CD4-positive, alpha-beta T cell treated with Interleukin-10 for 1 hour (primary cell): ENCODE results near the gene GRM1.

Experiments
- DNase-seq: peaks from one replicate; pipeline ENCODE4 v3.0.0-alpha.2; 2020

Gene GRM1

DNA sequence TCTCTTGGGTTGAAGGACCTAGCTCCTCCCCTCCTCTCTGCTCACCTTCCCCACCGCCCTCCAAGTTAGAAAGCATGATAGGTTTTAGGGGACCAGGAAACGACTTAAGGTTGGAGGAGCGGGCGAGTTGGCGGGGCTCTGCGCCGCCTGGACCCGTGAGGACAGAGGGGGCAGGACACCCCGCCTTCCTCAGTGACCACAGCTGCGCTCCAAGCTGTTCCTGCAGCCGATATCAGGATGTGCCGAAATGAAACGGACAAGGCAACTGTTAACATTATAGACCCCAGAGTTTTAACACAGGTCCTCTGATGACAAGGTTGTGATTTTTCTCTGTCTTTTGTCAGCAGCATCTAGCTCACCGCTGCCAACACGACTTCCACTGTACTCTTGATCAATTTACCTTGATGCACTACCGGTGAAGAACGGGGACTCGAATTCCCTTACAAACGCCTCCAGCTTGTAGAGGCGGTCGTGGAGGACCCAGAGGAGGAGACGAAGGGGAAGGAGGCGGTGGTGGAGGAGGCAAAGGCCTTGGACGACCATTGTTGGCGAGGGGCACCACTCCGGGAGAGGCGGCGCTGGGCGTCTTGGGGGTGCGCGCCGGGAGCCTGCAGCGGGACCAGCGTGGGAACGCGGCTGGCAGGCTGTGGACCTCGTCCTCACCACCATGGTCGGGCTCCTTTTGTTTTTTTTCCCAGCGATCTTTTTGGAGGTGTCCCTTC is at the start of gene GRM1:
Gene GRM1 (plus strand): TSS at position 212 of the 722 bp plus-strand sequence. CDS start 456 bp downstream, at position 668.
- no peak for DNase-seq

DNA sequence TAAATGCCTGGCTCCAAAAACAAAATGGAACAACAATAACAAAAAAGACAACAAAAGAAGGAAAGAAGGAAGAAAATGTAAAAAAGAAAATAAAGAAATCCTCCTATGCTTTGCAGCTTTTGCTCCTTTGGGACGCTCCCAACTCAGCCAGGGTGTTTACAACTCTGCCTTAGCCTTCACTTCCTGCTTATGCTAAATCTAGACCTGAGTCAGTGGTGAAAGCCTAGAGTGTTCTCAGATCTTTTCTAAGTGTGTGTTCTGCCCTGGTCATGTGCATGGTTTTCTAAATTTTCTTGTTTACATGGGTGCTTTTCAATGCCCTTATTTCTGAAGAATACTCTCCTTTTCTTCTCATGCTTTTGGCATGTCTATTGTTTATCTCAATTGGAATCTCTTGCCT is 19.5 kb upstream of the GRM1 start:
- DNase-seq, result no peak

DNA sequence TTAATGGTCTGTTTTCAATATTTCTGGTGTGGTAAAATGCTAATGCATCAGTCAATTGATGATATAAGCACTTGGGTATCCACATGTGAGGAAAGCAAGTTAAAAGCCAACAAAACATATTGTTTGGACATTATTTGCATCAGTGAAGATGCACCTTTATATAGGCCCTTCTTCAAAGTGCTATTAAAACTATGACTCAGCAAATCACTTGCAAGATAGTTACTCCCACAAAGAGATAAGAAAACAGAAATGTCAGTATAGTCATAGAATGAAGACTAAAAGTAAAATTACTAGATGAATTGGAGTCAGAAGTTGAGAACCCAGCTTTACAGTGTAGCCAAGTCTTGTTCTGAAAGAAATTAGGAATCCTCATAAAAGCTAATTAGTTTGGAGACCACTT is 14.6 kb upstream of the GRM1 start:
- DNase-seq, result no peak

DNA sequence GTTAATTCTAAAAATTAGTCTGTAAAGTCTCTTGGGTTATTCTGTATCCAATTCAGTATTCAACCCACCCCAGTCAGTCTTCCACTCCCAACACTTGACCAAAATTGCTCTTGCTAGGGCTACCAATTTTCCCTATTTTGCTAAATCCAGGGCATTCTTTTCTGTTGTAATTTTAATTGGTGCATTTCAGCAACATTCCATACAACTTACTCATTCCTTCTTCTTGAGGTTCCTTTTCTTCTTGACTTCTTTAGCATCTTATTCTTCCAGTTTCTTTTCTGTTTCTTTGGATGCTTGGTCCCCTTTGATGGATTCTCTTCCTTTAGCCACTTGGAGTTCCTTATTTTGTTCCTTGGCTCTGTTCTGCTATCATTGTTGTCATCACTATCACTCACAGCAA is 11.2 kb upstream of the GRM1 start:
- no peak for DNase-seq

DNA sequence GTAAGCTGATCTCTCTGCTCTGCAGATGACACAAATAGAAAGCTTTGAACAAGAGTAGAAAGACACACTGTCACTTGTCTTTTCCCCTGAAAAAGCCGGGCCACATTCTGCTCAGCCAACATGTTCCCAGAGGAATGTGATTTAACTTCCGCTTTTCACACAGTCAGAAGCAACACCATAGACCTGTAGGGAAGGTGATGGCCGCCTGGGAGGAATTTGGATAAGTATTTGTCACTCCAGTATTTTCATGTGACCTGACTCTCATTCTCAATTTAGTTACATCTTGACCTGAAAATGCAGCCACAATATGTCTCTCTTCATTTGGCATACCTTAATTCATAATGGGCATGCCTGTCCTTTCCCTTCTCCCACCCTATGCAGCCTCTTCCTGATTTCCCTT is 2.0 kb upstream of the GRM1 start:
- no peak for DNase-seq

DNA sequence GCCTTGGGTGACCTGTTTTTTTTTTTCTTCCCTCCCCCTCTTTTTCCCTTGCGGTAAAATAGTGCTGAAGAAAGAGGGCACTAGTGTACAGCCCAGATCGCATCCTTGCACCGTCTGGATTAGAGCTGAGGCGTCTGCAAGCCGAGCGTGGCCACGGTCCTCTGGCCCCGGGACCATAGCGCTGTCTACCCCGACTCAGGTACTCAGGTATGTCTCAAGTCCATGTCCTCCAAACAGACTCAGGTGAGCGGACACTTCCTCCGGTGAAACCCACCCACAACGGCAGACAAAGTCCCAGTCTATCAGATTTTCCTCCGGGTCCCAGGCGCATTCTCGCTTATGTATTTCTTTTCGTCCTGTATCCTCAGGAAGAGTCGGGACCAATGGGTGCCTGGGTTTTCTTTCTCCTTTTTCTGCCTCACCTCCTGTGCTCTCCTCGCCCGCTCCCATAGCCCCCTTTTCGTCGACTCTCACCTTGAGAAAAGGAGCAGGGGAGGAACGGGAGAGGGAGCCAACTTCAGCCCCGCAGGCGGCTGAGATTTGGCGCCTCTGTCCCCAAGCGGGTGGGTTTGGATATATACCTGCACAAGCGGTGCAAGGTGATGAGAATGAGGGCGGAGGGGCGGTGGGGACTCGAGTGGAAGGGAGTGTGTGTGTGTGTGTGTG is 1.1 kb upstream of the GRM1 start:
- no peak for DNase-seq

DNA sequence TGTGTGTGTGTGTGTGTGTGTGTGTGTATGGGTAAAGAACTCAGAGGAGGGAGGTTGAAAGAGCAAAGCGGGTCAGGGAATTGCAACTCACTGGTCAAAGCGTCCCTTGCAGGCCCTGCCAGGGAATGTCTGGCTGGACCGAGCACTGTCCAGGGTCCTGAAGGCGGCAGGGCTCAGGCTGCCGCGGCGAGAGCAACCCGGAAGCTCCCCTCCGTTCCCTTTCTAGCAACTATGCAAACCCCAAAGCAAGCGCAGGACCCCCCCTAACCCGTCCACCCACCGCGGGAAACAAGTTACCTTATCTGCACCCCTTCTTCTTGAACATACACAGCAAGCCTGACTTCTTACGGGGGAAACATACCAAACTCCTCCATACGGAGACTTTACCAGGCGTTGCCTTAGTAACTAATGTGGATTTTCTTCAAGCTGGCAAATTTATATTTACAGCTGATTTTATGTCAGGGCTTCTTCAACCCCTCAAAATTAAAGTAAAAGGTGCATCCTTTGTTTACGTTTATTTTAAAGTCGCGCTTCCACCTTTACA is 538 bp upstream of the GRM1 start:
- peak; percentile 14 for DNase-seq

DNA sequence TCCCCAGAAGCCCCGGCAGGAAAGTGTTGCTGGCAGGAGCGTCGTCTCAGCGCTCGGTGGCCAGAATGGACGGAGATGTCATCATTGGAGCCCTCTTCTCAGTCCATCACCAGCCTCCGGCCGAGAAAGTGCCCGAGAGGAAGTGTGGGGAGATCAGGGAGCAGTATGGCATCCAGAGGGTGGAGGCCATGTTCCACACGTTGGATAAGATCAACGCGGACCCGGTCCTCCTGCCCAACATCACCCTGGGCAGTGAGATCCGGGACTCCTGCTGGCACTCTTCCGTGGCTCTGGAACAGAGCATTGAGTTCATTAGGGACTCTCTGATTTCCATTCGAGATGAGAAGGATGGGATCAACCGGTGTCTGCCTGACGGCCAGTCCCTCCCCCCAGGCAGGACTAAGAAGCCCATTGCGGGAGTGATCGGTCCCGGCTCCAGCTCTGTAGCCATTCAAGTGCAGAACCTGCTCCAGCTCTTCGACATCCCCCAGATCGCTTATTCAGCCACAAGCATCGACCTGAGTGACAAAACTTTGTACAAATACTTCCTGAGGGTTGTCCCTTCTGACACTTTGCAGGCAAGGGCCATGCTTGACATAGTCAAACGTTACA is 817 bp downstream of the GRM1 start:
- no peak for DNase-seq

DNA sequence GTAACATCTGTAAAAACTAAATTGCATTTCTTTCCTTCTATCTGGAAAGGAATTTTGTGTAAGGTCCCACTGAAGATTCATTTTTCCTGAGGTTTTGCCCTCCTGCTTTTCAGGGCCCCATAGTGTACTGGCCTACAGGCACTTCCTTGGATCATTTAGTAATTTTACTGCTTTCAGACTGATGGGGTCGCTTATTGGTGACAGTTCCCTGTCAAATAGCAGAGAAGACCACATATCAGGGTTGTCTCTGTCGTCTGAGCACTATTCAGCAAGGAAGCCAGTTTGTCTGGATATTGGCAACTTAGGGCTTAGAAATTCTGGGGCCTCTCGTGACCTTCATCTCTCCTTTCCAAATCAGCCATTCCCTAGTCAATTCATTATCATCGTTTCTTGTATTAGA is 3.5 kb downstream of the GRM1 start:
- DNase-seq, result no peak

DNA sequence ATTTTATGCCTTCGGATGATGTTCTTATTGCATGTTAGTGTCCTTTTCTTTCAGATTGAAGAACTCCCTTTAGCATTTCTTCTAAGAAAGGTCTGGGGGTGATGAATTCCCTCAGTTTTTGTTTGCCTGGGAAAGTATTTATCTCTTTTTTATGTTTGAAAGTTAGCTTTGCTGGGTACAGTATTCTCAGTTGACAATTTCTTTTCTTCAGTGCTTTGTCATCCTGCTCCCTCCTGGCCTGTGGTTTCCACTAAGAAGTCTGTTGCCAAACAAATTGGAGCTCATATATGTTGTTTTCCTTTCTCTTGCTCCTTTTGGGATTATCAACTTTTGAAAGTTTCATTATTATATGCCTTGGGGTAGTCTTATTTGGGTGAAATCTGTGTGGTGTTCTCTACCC is 11.5 kb downstream of the GRM1 start:
- no peak for DNase-seq

DNA sequence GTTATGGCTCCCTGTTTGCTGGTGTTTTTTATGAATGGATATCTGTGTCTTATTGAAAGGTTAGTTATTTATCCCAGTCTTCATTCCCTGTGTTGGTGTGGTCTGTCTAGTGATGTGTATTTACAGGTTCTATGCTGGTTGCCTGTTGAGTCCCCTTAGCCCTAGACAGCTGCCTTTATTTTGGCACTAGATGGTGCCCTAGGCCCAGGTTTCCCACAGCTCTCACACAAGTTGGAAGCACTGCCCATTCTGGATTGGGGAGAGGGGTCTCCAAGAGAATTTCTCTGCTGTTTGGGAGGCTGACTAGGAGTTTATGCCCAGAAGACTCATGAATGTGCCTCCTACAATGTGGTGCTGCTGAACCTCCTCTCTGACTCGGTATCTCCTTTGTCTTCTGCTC is 12.4 kb downstream of the GRM1 start:
- DNase-seq, result no peak

DNA sequence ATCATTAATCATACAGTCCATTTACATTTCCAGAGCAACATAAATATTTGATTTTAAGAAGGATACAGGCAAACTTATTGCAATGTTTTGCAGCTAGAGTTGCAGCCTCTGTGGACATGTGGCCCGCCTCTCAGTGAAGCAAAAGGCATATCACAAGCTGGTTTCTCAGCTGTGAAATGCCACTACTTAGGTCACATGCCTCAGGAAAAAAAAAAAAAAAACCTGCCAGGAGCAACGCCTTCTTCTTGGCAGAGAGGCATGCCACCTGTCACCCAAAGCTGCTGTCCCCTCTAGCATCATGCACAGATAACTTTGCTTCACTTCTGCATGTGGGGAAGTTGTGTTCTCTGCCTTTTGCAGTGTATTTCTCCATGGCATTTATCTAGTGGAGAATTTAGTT is 18.5 kb downstream of the GRM1 start:
- no peak for DNase-seq

DNA sequence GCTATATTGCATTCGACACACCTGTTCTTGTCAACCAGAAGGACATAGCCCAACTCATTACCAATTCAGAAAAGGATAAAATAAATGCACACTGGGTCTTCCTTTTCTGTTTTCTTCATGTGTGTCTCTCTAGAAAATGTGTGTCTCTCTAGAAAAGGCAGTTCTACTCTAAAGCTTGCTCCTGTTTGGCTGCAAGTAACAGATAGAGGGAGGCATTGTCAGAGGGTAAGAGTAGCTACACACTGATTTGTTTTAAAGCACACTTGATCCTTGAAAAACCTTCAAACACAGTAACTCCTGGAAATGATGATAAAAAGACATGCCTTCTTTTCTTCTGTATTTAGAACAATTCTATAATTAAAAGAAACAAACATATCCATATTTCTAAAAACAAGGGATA is 21.3 kb downstream of the GRM1 start:
- DNase-seq, result no peak

DNA sequence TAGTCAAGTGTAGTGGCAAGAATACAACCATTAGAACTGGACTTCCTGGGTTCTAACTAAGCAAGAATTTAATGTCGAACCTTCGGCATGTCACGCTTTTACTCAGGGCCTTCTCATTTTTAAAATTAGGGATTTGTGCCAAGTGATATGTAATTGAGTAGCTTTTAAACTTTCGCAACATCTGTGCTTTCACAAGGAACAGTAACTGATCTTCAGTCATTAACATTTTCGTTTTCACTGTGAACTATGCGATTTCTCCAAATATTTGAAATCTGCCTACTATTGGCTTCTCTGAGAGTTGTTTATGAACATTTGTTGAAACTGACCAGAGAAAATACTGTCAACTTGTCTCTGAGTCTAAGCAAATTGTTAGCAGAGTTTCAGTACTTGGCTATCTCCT is 27.6 kb downstream of the GRM1 start:
- no peak for DNase-seq

DNA sequence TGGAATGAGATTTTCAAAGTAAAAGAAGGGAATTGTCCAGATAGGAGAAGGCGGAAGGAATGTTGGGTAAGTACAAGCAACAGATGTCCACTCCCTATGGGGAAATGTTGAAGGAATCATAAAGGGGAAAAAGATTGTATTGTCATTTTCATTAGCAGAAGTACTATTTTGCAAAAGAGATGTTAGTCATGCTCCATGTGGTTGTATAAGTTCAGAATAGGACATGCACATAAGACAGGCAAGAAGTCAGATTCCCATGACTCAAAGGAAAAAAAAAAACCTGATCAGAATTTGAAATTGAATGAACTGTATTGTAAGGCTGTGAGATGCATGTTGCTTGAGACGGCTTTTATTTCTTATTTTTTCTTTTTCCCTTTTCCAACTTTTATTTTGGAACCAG is 36.8 kb downstream of the GRM1 start:
- DNase-seq, result no peak

DNA sequence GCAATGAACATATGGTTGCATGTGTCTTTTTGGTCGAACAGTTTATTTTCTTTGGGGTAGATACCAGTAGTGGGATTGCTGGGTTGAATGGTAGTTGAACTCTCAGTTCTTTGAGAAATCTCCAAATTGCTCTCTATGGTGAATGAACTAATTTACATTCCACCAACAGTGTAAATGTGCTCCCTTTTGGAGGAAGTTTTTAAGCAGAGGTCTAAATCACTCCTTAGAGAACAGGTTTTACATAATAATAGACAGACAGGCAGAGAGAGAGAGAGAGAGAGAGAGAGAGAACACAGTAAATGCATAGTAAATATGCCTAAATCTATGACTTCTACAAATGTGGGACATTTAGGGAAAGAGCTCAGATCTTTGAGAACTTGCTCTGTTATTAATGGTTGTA is 37.6 kb downstream of the GRM1 start:
- no peak for DNase-seq

DNA sequence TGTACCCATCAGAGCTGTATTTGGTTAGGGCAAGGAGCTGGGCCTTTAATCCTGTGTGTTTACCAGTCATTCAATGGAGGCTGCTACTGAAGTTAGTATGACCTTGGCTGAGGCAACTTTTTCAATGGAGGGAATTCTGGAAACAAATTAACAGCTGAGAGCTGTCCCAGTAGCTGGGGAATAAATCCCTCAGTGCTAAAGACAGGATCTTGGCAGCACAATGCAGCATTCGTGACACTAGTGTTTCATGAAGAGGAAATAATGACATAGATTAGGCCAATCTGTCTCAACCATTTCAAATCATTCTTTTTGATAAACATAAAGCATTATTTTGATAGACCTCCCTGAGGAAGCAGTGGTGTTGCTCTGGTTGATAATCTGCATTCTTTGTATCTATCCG is 42.9 kb downstream of the GRM1 start:
- DNase-seq, result no peak

DNA sequence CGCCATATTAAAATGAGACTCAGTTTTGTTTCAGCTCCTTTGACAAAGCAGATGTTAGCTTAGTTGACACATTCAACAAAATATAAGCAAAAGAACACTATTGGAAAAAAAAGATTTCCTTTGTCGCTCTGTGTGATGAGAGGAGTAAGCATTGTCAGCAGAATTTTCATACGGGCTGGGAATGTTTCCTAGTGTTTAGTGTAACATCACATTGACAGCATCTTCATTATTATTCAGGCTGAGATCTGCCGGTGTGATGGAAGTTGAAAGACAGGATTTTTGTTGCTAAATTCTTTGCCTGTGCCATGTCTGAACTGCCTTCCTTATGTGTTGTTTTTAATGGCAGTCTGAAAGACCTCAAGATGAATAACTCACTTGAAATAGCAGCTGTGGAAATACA is 49.1 kb downstream of the GRM1 start:
- no peak for DNase-seq

DNA sequence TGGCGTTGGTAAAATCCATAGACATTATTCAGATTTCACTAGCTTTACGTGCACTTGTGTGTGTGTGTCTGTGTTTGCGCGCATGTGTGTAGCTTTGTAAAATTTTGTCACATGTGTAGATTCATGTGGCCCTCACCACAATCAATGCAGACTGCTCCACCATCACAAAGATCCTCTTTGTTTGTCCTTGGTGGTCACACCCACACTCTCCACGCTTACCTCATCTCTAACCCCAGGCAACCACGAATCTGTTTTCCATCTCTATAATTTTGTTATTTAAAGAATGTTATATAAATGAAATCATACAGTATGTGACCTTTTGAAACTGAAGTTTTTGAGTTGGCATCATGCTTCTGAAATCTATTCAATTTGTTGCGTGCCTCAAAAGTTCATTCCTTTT is 58.5 kb downstream of the GRM1 start:
- no peak for DNase-seq

DNA sequence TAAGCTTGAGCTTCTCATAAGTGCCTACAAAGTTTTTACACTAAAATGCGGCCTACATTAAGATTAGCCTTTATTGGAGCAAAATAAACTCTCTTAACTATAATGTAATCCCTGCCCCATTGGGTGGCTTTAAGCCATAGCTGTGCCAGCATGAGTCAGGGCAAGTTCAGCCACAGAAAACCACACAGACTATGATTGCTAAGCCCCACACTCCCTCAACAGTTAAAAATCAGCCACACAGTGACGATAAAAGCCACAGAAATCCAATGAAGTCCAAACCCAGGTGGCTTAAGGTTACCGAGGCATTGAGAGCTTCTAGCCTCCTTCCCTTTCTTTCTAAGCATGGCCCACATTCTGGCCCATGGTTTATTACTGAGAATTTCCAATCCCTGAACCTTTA is 61.6 kb downstream of the GRM1 start:
- no peak for DNase-seq

DNA sequence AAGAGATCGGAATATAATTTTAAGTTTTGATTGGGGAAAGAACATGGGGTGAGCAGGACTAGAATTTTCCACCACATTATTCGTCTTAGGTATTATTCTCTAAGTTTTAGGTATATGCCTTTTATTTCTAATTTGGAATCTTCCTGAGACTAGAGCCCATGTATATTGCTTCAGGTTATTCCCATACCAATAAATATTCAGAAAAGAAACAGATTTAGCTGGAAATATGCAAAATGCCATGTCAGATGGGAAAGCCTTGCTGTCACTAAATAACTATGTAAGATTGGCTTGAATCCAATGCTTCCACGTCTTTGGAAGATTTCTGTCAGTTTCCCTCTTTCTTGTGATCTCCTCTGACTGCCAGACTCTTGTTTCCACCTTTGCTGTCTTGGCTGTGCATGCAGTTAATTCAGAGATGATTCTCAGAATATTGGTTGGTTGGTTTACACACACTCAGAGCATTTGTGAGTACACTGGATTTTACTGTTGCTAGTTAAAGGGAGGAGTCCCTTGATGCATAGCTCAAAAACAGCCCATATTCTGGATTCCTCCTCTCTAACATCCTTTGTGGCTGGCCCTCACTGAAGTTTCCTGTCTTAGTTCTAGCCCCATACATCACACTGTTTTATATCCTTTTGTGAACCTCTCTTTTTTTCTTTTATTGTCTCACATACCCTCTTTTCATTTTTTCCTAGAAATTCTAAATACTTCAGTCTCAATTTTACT is 64.3 kb downstream of the GRM1 start:
- no peak for DNase-seq

DNA sequence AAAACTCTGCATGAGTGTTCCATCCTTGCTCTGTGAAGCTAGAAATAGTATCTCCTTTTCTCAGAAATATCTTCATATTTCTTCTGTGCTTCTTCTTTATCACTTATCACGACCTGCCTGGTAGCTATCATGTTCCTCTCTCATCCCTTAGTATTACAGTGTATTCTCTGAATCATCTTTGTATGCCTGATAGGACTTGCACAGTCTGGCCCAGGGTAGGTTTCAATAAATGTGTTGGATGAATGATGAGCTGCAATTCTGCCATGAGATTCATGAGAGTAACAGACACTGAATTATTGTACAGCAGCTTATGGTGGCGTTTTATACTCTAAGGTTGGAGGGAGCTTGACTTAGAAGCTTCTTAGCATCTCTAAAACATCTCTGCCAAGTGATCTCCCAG is 66.6 kb downstream of the GRM1 start:
- DNase-seq, result no peak

DNA sequence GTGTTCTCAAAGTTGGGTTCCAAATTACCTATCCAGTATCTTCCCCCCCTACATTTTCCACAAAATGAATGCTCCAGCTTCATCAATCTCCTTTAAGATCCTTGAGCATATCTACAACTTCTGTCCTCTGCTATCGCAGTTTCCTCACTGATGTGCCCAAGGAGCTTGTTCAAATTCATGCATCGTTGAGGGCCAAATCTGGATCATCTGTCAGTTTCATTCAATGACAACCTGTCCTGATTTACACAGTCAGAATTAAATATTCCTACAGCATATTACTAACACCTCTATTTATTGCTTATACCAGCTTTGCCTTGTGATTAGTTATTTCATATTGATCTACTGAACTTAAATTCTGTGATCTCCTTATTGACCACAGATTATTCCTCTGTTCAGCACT is 68.7 kb downstream of the GRM1 start:
- DNase-seq, result no peak

DNA sequence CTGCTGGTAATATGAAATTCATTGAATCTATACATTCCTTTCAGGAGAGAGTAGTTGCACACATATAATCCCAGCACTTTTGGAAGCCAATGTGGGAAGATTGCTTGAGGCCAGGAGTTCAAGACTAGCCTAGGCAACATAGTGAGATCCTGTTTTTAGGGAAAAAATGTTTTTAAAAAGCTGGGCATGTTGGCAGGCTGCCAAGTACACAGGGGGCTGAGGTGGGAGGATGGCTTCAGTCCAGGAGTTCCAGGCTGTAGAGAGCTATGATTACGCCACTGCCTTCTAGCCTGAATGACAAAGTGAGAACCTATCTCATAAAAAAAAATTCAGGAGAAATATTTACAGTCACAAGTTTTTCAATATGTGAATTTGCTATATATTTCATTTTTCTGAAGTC is 71.9 kb downstream of the GRM1 start:
- no peak for DNase-seq
